Astrocyte of the spinal cord (primary cell): ENCODE measurements around the gene FSD1.

Source experiments
- DNase-seq: peaks from one replicate; pipeline ENCODE4 v3.0.0; 2011; ENCODE audit warnings: low read depth, low spot score
- H3K4me3 ChIP-seq: 2 replicates; pipeline ENCODE4 v1.5.1; 2011; ENCODE audit warnings: low read depth, mild to moderate bottlenecking, low read length, moderate library complexity
- CTCF ChIP-seq: IDR thresholded peaks from 2 replicates; pipeline ENCODE4 v1.5.1; 2012; ENCODE audit warnings: low read depth, mild to moderate bottlenecking, low read length, inconsistent platforms
- in situ Hi-C: cut with HindIII; loops from 2 replicates; pipeline ENCODE4 v1.10.0; 2017; ENCODE audit warnings: low sequenced_read_pairs

The FSD1 gene

DNA sequence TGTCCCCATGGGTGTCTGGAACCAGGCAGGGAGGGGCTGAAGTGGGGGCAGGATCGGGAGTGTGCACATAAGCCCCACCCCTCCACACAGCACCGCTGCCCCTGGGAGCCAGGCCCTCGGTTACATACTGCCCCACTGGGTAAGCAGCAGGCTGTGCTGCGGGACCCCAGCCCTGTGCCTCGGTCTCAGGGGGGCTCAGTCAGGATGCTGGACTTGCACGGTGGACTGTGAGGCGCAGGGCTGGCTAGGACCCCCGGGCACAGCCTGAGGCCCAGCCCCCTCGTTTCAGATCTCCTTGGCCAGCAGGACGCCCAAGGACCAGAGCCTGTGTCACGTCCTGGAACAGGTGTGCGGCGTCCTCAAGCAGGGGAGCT, 55.2 kb downstream of the FSD1 start:
- TF ChIP-seq CTCF: no peak
- no peak for DNase-seq
- in situ Hi-C loops: no loop called here
- H3K4me3 ChIP-seq: no peak overlapping the region

DNA sequence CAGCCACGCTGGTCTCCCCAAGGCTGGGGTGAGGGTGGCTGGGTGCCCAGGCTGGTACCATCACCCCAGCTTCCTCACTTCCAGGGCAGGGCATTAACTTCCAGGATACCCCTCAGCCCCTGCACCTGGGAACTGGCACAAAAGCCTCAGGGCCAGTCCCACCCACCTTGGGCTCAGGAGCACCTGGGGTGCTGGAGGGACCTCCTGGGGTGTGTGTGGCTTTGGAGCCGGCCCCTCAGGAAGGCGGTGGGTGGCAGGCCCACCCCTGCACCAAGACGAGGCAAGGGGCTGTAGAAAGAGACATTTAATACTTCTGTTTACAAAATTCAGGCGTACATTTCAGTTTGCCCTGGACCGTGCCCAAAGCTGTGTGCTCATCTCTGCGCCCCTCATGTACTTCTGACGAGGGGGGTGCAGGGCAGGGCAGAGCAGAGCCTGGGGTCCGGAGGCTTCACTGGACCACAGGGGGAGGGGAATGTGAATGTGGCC, 55.7 kb downstream of the FSD1 start:
- no peak for TF ChIP-seq CTCF
- in situ Hi-C loops: no loop called here
- DNase-seq: no peak
- H3K4me3 ChIP-seq: no peak overlapping the region

- no peak overlapping the region for H3K4me3 ChIP-seq
- DNase-seq: no peak
- TF ChIP-seq CTCF: no peak
- in situ Hi-C loops: no loop called here
Measured at GRCh38 chr19:4360641-4361151, 56.3 kb downstream of the FSD1 start.

DNA sequence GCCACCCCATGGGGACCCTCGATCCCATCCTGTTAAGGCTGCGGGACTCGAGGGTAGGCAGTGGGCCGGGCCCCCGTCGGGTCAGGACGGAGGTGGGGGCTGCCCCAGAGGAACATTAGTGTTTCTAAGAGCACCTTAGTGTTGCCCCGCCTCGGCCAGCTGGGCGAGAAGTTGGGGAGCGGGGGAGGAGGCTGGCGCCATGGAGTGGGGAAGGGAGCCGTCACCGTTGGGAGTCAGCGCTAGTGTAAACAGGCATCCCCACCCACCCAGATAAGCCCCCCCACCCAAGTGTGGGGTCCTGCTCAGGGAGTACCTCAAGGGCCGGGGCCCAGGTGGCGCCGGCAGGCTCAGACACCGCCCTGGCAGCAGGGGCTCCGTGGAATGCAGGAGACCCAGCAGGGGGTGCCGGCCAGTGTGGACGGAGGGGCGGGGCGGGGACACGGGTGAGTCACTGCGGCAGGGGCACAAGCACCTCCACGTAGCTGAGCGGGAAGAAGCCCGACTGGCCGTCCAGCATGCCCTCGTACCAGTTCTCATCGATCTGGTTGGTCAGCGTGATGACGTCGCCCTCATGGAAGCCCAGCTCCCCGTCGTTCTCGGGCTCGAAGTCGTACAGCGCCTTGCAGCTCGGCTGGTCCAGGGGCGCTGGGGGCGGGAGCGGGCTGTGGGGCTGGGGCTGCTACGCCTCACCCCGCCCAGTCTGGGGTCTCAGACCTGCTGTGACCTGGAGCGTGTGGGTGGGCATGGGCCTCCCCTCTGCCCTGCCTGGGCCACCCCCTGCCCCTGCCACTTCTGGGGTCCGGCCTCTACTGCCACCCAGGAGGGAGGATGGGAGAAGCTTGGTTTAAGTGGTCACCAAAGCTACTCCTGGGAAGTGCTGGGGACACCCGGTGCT, 57.0 kb downstream of the FSD1 start:
- H3K4me3 ChIP-seq: no peak overlapping the region
- TF ChIP-seq CTCF: no peak
- in situ Hi-C loops: no loop called here
- peak; percentile 28 for DNase-seq

DNA sequence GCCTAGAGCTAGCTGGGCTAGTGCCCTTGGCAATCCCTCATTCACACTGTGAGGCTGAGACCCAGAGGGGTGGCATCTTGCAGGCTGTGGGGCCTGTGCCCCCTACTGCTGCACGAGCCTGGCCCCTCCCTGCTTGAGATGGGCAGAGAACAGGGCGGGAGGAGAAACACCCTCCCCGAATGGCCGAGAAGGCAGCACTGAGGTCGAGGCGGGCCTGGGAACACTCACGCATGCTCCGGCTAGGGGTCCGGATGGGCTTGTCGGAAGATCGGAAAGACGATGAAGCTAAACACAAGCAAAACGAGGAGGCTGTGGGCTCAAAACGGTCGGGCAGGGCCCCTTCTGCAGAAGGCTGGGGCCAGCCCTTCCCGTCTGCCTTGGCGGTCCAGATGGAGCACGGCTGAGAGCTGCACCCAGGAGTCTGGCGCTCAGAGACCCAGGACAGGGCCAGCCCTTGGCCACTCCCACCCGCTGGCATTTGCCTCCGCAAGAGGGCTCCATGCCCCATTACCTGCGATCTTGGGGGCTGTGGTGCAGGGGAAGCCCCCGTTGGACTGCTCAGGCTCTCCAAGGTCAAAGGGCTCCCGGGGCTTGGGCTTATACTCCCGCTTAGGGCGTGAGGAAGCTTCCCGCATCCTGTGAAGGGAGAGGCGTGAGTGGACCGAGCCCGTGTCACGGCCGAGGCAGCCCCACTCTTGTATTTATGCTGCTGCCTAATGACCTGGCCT, 57.9 kb downstream of the FSD1 start:
- in situ Hi-C loops: no loop called here
- no peak overlapping the region for H3K4me3 ChIP-seq
- DNase-seq: no peak
- no peak for TF ChIP-seq CTCF

- DNase-seq: no peak
- in situ Hi-C loops: no loop called here
- peak; percentile 44 for TF ChIP-seq CTCF
- no peak overlapping the region for H3K4me3 ChIP-seq
Measured at GRCh38 chr19:4362831-4363545, 58.6 kb downstream of the FSD1 start.
